NOMO-1 treated with dmso at 0.1 percent for 144 hours (cell line): Measurements from ENCODE around the gene SLC5A9.
"Not testable (repeated sequence)": the region's sequence is repeated elsewhere in the genome, so short reads cannot be mapped to it uniquely, and the experiment has no call there.

Experiments used
- DNase-seq: peaks from one replicate; lab custom pipeline; 2025; ENCODE audit not compliant: unreplicated experiment; lab: John Stamatoyannopoulos, UW

Gene SLC5A9

GRCh38 chr1:48213462-48213861, 9.1 kb upstream of the SLC5A9 start:
- DNase-seq, result not testable (repeated sequence)

- not testable (repeated sequence) for DNase-seq
These were observed 8.2 kb upstream of the SLC5A9 start for GRCh38 chr1:48214366-48214765.

- DNase-seq, result no peak
These were observed 7.7 kb upstream of the SLC5A9 start for GRCh38 chr1:48214820-48215219.

GRCh38 chr1:48215222-48215621, 7.3 kb upstream of the SLC5A9 start:
- no peak for DNase-seq

GRCh38 chr1:48215889-48216288, 6.6 kb upstream of the SLC5A9 start:
- no peak for DNase-seq

- DNase-seq, result no peak
These were observed 6.2 kb upstream of the SLC5A9 start for GRCh38 chr1:48216313-48216712.

- DNase-seq, result no peak
These were observed 5.6 kb upstream of the SLC5A9 start for GRCh38 chr1:48216941-48217340.

- DNase-seq, result no peak
These were observed 4.7 kb upstream of the SLC5A9 start for GRCh38 chr1:48217856-48218255.

GRCh38 chr1:48219803-48220202, 2.7 kb upstream of the SLC5A9 start:
- no peak for DNase-seq

GRCh38 chr1:48221122-48221521, 1.4 kb upstream of the SLC5A9 start:
- DNase-seq, result no peak

GRCh38 chr1:48221657-48222056, 859 bp upstream of the SLC5A9 start:
- DNase-seq, result no peak

- no peak for DNase-seq
These were observed 1.1 kb downstream of the SLC5A9 start for GRCh38 chr1:48223366-48224240.

GRCh38 chr1:48224791-48225190, 2.3 kb downstream of the SLC5A9 start:
- DNase-seq, result no peak

- DNase-seq, result no peak
These were observed 3.1 kb downstream of the SLC5A9 start for GRCh38 chr1:48225579-48225978.

GRCh38 chr1:48227165-48228013, 4.9 kb downstream of the SLC5A9 start:
- peak; percentile 33 for DNase-seq

- no peak for DNase-seq
These were observed 5.6 kb downstream of the SLC5A9 start for GRCh38 chr1:48228156-48228555.

- no peak for DNase-seq
These were observed 6.8 kb downstream of the SLC5A9 start for GRCh38 chr1:48229317-48229716.

- no peak for DNase-seq
These were observed 7.7 kb downstream of the SLC5A9 start for GRCh38 chr1:48230236-48230635.

GRCh38 chr1:48232722-48233121, 10.2 kb downstream of the SLC5A9 start:
- no peak for DNase-seq

- DNase-seq, result no peak
These were observed 11.4 kb downstream of the SLC5A9 start for GRCh38 chr1:48233666-48234485.

- no peak for DNase-seq
These were observed 13.1 kb downstream of the SLC5A9 start for GRCh38 chr1:48235652-48236051.
